GM10248 (cell line): ENCODE data around the gene KDM4C.

ENCODE experiments used
- CTCF ChIA-PET: fragments of 300-600 bp; sonication (Branson Sonifier 250); formaldehyde crosslinking; extraction: SDS; loops from one replicate; lab custom pipeline; 2021; ENCODE audit warnings: antibody characterized with exemption; lab: Yijun Ruan, JAX
- POLR2A ChIA-PET: fragments of 350-650 bp; sonication (Branson Sonifier 250); formaldehyde crosslinking; extraction: SDS; loops from one replicate; lab custom pipeline; 2020; ENCODE audit warnings: antibody characterized with exemption; lab: Yijun Ruan, JAX
- DNase-seq: peaks from one replicate; pipeline ENCODE4 v3.0.0; 2012; ENCODE audit errors: extremely low spot score
- CTCF ChIP-seq: IDR thresholded peaks from 2 replicates; pipeline ENCODE4 v1.5.1; 2012; ENCODE audit warnings: mild to moderate bottlenecking, low read depth; ENCODE audit errors: extremely low read depth, missing control alignments, control extremely low read depth

KDM4C gene

GRCh38 chr9:6897898-6898302 is 140.1 kb downstream of the KDM4C start:
- TF ChIP-seq CTCF: no peak
- no peak for DNase-seq
- CTCF ChIA-PET: interaction anchor here (1.4 kb wide), 1 partner anchor 9 kb away, joined by 3 read pairs; no protein-coding TSS in a partner anchor
- POLR2A ChIA-PET: no interaction called here

- CTCF ChIA-PET: interaction anchor here (0.8 kb wide), 1 partner anchor 30 kb away, joined by 3 read pairs; no protein-coding TSS in a partner anchor
Observed at GRCh38 chr9:6899274-6899673, 141.5 kb downstream of the KDM4C start.

GRCh38 chr9:6900440-6900883 is 142.7 kb downstream of the KDM4C start:
- DNase-seq: no peak
- ChIA-PET POLR2A (interaction anchor here (0.6 kb wide), 1 partner anchor 99 kb away, joined by 12 read pairs; no protein-coding TSS in a partner anchor), CTCF (interaction anchor here (0.8 kb wide), 1 partner anchor 16 kb away, joined by 3 read pairs; no protein-coding TSS in a partner anchor)
- TF ChIP-seq CTCF: no peak

More at GRCh38 chr9:6899274-6899673, 141.5 kb downstream of the KDM4C start:
- POLR2A ChIA-PET: no interaction called here
- TF ChIP-seq CTCF: no peak
- no peak for DNase-seq

GRCh38 chr9:6901180-6901579 is 143.4 kb downstream of the KDM4C start:
- POLR2A ChIA-PET: interaction anchor here (0.6 kb wide), 1 partner anchor 100 kb away, joined by 12 read pairs; no protein-coding TSS in a partner anchor
- DNase-seq: no peak
- no peak for TF ChIP-seq CTCF
- CTCF ChIA-PET: interaction anchor here (0.8 to 1.6 kb wide), 2 partner anchors 15 to 22 kb away, joined by 3 read pairs; no protein-coding TSS in a partner anchor

- no peak for DNase-seq
- ChIA-PET POLR2A (no interaction called here), CTCF (interaction anchor here (1.0 to 1.6 kb wide), 2 partner anchors 9 to 20 kb away, joined by 3 read pairs; no protein-coding TSS in a partner anchor)
- TF ChIP-seq CTCF: no peak
Observed at GRCh38 chr9:6902423-6902822, 144.7 kb downstream of the KDM4C start.

- no peak for TF ChIP-seq CTCF
- DNase-seq: no peak
- CTCF ChIA-PET: interaction anchor here (1.2 kb wide), 1 partner anchor 77 kb away, joined by 4 read pairs; no protein-coding TSS in a partner anchor
Observed at GRCh38 chr9:6904371-6904770, 146.6 kb downstream of the KDM4C start.

More at GRCh38 chr9:6904371-6904770, 146.6 kb downstream of the KDM4C start:
- POLR2A ChIA-PET: no interaction called here
